ENCODE measurements around the gene TCF7. TPM values are rescaled to one million over a fixed set of nuclear protein-coding genes. Genes with fewer than 3 reads are reported as not detected.

Gene TCF7
- total RNA-seq (2021): 17.2 and 18.2 TPM in 2 replicates
- long read RNA-seq, partial matches to known transcripts: 8 of 12 reads
- long read RNA-seq, other reads (novel, unspliced or antisense): 4 of 12 reads

DNA sequence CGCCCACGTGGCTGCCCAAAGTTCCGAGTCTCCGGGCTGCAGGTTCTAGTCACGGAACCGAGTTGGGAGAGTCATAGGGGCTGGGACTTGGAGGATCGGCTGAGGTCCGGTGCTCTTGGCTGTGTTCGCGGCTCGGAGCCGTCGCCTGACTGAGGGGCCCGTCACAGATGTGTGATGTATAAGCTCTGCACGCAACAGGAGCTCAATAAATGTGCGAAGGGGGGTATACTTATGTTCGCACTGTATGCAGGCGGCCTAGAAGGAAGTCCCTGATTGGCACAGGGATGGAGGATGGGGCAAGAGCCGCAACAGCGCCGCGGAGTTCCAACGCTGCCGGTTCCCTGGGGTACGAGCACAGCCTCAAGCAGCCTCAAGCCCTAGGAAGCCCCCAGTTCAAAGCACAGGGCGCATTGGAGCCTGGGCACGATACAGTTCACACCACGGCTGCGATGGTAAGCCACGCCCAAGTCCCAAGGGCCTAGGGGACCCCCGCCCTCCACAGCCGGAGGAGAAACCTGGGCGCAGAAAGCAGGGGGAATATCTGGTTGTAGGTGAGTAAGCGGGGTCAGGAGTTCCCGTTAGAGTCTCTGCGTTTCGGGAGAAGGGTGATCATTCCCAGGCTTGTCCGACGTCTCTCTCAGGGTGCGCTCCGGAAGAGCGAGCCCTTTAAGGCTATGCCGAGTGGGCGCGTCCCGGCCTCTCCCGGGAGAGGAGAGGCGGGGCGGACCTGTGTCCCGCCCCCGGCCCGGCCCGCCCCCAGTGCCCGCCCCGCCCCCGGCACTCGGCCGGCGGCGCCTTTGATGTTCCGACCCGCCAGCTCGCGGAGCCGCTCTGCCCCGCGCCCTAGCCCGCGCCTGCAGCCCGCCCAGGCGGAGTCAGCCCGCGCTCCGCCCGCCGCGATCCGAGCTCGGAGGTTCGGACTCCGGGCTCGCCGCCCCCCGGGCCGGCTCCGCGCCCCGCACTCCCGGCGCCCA, at the start of gene TCF7:
Gene TCF7, plus strand, starts transcription at position 780 of the 974 bp plus-strand sequence. CDS start 226 bp downstream, outside the sequence.
- no peaks in the 10 kb centered on the region for H3K4me1 ChIP-seq (ENCODE audit: insufficient read depth, low read length)
- H3K4ac ChIP-seq (ENCODE audit: low read depth, low read length): no peak within 1 kb of the TSS
- no peaks in the 10 kb centered on the region for H3K79me1 ChIP-seq (ENCODE audit: insufficient read depth, low read depth, low read length, poor library complexity, severe bottlenecking)
- H3T11ph ChIP-seq (ENCODE audit: low read length): no peak within 1 kb of the TSS
- no peak within 1 kb of the TSS for H2BK5ac ChIP-seq (ENCODE audit: insufficient read length, low read length)
- H3K79me2 ChIP-seq (ENCODE audit: insufficient read depth, low read length): no peaks in the 10 kb centered on the region
- no peak within 1 kb of the TSS for H2AK5ac ChIP-seq (ENCODE audit: insufficient read length, low read length)
- DNase-seq: peak; percentile 88
- H4K91ac ChIP-seq (ENCODE audit: insufficient read length, low read depth, low read length): no peak within 1 kb of the TSS
- TF ChIP-seq, protein P1, sequence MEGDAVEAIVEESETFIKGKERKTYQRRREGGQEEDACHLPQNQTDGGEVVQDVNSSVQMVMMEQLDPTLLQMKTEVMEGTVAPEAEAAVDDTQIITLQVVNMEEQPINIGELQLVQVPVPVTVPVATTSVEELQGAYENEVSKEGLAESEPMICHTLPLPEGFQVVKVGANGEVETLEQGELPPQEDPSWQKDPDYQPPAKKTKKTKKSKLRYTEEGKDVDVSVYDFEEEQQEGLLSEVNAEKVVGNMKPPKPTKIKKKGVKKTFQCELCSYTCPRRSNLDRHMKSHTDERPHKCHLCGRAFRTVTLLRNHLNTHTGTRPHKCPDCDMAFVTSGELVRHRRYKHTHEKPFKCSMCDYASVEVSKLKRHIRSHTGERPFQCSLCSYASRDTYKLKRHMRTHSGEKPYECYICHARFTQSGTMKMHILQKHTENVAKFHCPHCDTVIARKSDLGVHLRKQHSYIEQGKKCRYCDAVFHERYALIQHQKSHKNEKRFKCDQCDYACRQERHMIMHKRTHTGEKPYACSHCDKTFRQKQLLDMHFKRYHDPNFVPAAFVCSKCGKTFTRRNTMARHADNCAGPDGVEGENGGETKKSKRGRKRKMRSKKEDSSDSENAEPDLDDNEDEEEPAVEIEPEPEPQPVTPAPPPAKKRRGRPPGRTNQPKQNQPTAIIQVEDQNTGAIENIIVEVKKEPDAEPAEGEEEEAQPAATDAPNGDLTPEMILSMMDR (conservative IDR thresholded peaks at IDR 0.05): no peak
- no peak within 1 kb of the TSS for H2BK12ac ChIP-seq (ENCODE audit: insufficient read length, low read depth, low read length)
- WGBS (ENCODE audit: extremely low coverage, insufficient read length, low lambda C conversion rate): no CpG with 5 or more reads among the region's 90 CpGs
- no peak within 1 kb of the TSS for H3K56ac ChIP-seq (ENCODE audit: insufficient read length, low read depth, low read length)
- Mint-ChIP-seq H3K27me3 (ENCODE audit: low read depth) (peaks cover 42% of the 10 kb centered on the region), H3K4me1 (peaks cover 14 to 16% of the 10 kb centered on the region in 2 experiments), H3K4me3 (peak within 1 kb of the TSS; percentile 73 to 87), H3K36me3 (ENCODE audit: insufficient read depth in 1 of 3, low read depth in 3 of 3) (peaks cover 0 to 14% (median 4%) of the 10 kb centered on the region in 3 experiments; a peak in 4 of 7 replicates), H3K9me3 (no peaks in the 10 kb centered on the region; a peak in 1 of 5 replicates), H3K27ac (peak within 1 kb of the TSS in 1 of 3 experiments; percentile 74; a peak in 1 of 7 replicates)
- peak within 1 kb of the TSS; percentile 86 for H3K4me2 ChIP-seq (ENCODE audit: insufficient read depth, insufficient read length, low read length)
- H3K9ac ChIP-seq (ENCODE audit: extremely low read depth, insufficient read length, low read length): peak within 1 kb of the TSS; percentile 49
- H2BK15ac ChIP-seq (ENCODE audit: low read depth, low read length): no peak within 1 kb of the TSS
- peaks cover 3% of the 10 kb centered on the region for H4K20me1 ChIP-seq (ENCODE audit: control insufficient read depth, insufficient read depth, insufficient read length)
- H3K9me3 ChIP-seq (ENCODE audit: control insufficient read depth, low read depth, low read length): no peaks in the 10 kb centered on the region
- no peak within 1 kb of the TSS for H2BK20ac ChIP-seq (ENCODE audit: low read depth, low read length, poor library complexity, severe bottlenecking)
- H3K23ac ChIP-seq (ENCODE audit: insufficient read length, low read depth, low read length): no peak within 1 kb of the TSS
- H3K27ac ChIP-seq (ENCODE audit: insufficient read length, low read depth, low read length): no peak within 1 kb of the TSS
- H3K23me2 ChIP-seq (ENCODE audit: insufficient read length, low read depth, low read length, poor library complexity, severe bottlenecking): peaks cover 14% of the 10 kb centered on the region
- H3K14ac ChIP-seq (ENCODE audit: insufficient read depth, low read length): peak within 1 kb of the TSS; percentile 81
- H2AFZ ChIP-seq (ENCODE audit: low read length): no peak within 1 kb of the TSS
- no peak within 1 kb of the TSS for H4K5ac ChIP-seq (ENCODE audit: insufficient read length, low read depth, low read length)
- H2BK120ac ChIP-seq (ENCODE audit: low read depth, low read length, poor library complexity, severe bottlenecking): no peak within 1 kb of the TSS
- peak within 1 kb of the TSS; percentile 74 for H3K18ac ChIP-seq (ENCODE audit: insufficient read length, low read depth, low read length)
- peaks cover 22% of the 10 kb centered on the region for H3K27me3 ChIP-seq (ENCODE audit: insufficient read depth, low read length)
- no peak within 1 kb of the TSS for H4K8ac ChIP-seq (replicated peaks; ENCODE audit: insufficient read length, low read depth, low read length)

Measured in H9 (cell line).